Spinal cord (tissue), 10 donors: ENCODE measurements around the gene ABCA6. TPM values are rescaled to one million over a fixed set of nuclear protein-coding genes. Genes with fewer than 3 reads are reported as not detected.

Experiments used
- DNase-seq, 6 donors: peaks; one replicate each; pipeline versions ENCODE4 v3.0.0 to v3.0.0-alpha.2; 2013 to 2015; ENCODE audit warnings: low spot score in 6 of 6, low read depth in 4 of 6
- H3K27ac ChIP-seq: one replicate; pipeline ENCODE4 v1.5.1; 2013; ENCODE audit warnings: low read depth, low read length, control low read depth
- H3K27me3 ChIP-seq: one replicate; pipeline ENCODE4 v1.6.1; 2013; ENCODE audit warnings: low read length; ENCODE audit not compliant: control insufficient read depth, insufficient read depth
- H3K36me3 ChIP-seq: one replicate; pipeline ENCODE4 v1.6.1; 2013; ENCODE audit warnings: low read length; ENCODE audit not compliant: control insufficient read depth, insufficient read depth
- H3K4me1 ChIP-seq: one replicate; pipeline ENCODE4 v1.6.1; 2013; ENCODE audit warnings: low read length; ENCODE audit not compliant: control insufficient read depth, insufficient read depth
- H3K4me3 ChIP-seq: one replicate; pipeline ENCODE4 v1.5.1; 2013; ENCODE audit warnings: low read depth, low read length, control low read depth
- H3K9me3 ChIP-seq: one replicate; pipeline ENCODE4 v1.6.1; 2013; ENCODE audit warnings: low read length; ENCODE audit not compliant: control insufficient read depth, insufficient read depth
- WGBS: methylation state at CpG from one replicate; pipeline ENCODE4 v1.1.5; 2013; ENCODE audit warnings: missing lambda C conversion rate; ENCODE audit not compliant: insufficient coverage; 5-methylcytosine and 5-hydroxymethylcytosine counted together
- polyA plus RNA-seq, 2 donors: library from polyadenylated mRNA; unstranded; fragments of 120-200 nt; gene quantifications; one replicate each; pipeline ENCODE4 v1.2.1, GENCODE V29; 2013; ENCODE audit not compliant: insufficient read length in 2 of 2
- total RNA-seq, 2 donors: library from RNA; depleted of rRNA in 1 of 2; stranded (reverse); fragments of 120-200 nt in 1 of 2; fragments of >200 nt in 1 of 2; gene quantifications; one replicate each; pipeline versions ENCODE4 v1.2.3 to v1.2.4, GENCODE V29; 2013 to 2014
- donor health status: healthy.

ABCA6 gene
- total and polyA plus RNA-seq, 4 donors = 0.93 to 17.9 (median 4.8) TPM

DNA sequence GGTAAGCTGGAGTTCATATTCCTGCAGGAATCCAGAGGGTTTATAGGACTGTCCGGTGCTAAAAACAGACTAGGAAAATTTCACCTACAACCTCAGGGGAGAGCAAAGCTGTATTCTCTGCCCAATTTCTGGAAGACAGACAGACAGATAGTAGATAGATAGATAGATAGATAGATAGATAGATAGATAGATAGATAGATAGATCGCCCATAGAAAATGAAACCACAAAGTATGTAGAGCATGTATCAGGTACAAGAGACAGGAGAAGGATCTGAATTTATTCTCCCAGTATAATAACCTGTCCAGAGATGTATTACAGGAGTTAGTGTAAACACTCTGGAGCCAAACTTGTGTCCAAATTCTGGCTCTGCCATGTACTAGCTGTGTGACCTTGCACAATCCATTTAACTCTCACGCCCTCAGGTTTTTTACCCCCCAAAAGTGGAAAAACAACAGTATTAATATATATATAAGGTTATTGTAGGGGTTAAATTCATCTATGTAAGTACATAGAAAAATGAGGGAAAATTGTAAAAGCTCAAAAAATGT is 2.1 kb upstream of the ABCA6 start:
- H3K4me1 ChIP-seq = no peaks in the 10 kb centered on the region
- no peak overlapping the region for H3K4me3 ChIP-seq
- H3K36me3 ChIP-seq = no peaks in the 10 kb centered on the region
- no peaks in the 10 kb centered on the region for H3K27me3 ChIP-seq
- H3K9me3 ChIP-seq = no peaks in the 10 kb centered on the region
- WGBS = no CpG with 5 or more reads among the region's 3 CpGs
- H3K27ac ChIP-seq = no peak overlapping the region
- DNase-seq = no peak

DNA sequence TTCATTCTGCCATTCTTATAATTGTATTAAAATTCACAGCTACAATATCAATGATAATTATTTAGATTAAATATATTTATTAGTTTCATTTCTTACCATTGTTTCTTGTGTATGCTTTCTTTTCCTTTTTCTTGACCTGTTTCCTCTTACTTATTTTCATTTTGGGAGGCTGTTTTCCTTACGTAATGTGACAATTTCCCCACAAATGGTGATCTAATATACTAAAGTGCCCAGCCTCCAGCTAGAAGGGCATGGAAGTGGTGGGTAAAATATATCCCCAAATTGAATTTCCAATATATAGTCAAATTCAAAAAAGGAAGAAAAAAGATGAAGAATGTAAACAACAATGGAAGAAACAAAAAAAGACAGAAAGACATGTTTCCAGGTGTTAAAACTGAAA is 1.5 kb upstream of the ABCA6 start:
- no CpG with 5 or more reads among the region's 1 CpG for WGBS
- Histone ChIP-seq H3K27ac (no peak overlapping the region), H3K27me3 (no peaks in the 10 kb centered on the region), H3K9me3 (no peaks in the 10 kb centered on the region), H3K4me3 (no peak overlapping the region), H3K4me1 (no peaks in the 10 kb centered on the region), H3K36me3 (no peaks in the 10 kb centered on the region)
- DNase-seq = no peak

DNA sequence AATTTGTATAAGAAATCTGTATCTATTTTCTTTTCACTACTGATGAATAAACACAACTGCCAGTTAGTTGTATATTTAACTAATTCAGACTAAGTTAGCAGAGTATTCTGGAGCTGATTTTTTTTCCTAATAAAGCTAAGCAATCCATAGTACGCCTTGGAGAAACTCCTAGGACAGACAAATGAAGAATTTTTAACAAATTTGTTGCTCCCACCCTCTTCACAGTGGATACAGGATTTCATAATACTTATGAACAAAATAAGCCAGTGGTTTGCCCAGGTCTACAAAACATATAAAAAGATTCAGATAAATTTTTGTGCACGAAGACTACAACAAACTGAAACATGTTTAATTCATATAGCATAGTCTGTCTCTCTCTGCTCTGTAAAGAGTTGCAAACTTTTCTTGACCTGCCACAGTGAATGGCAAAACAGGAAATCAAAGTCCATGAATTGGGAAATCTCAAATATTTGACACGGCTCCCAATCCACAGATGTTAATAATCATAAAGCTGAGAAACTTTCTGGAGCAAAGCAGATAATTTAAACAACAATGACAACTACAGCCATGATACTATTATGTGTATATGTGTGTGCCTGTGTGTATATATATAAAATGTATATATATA is 594 bp upstream of the ABCA6 start:
- peaks cover 2% of the 10 kb centered on the region for H3K9me3 ChIP-seq
- DNase-seq = no peak
- no peaks in the 10 kb centered on the region for H3K4me1 ChIP-seq
- H3K36me3 ChIP-seq = no peaks in the 10 kb centered on the region
- H3K27me3 ChIP-seq = no peaks in the 10 kb centered on the region
- no peak overlapping the region for H3K27ac ChIP-seq
- H3K4me3 ChIP-seq = no peak overlapping the region
- WGBS = no CpG with 5 or more reads among the region's 3 CpGs

DNA sequence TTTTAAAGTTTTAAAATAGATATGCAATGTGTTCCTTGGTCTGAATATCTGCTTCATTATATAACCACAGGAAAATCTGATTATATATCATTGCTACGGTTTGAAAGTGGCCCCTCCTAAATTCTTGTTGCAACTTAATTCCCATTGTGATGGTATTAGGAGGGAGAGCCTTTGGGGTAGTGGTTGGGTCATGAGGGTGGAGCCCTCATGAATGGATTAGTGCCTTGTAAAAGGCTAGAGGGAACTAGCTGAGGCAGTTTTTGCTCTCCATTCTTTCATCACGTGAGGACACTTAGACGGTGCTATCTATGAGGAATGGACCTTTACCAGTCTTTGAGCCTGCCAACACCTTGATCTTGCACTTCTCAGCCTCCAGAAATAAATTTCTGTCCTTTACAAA is 7.6 kb downstream of the ABCA6 start:
- WGBS = 83% methylated on average over 2 of the region's 3 CpGs
- peaks cover 2% of the 10 kb centered on the region for H3K9me3 ChIP-seq
- no peak for DNase-seq
- no peaks in the 10 kb centered on the region for H3K36me3 ChIP-seq
- H3K27me3 ChIP-seq = no peaks in the 10 kb centered on the region
- no peak overlapping the region for H3K27ac ChIP-seq
- H3K4me3 ChIP-seq = no peak overlapping the region
- no peaks in the 10 kb centered on the region for H3K4me1 ChIP-seq

DNA sequence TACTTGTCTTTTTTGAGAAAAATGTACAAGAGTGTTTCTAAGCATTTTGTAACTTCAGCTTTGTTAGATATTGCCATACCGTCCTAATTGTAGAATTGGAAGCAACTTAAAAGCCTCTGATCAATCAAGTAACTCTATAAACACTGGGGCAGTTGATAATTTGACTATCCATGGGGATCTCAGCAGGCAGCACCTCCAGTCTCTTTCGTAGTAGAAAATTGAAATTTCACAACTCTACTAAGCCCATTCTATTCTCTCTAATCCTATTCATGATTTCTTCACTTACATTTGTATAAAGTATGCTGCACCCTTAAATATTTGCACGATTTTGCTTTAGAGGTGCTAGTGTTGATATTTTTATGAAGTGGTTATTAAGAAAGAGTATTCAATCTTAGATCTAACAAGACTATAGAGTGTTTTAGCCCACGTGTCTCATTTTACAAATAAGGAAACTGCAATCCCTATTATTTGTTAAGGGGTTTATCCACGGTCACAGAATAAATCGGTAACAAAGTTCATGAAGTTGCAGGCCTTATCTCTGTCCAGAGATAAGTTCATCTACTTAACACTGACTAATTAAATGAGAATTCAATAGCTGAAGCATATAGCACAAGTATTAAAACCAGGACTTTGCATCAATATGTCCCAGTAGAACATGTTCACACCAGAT is 10.9 kb downstream of the ABCA6 start:
- WGBS = no CpG with 5 or more reads among the region's 6 CpGs
- Histone ChIP-seq H3K27ac (no peak overlapping the region), H3K4me3 (no peak overlapping the region), H3K4me1 (no peaks in the 10 kb centered on the region), H3K9me3 (no peaks in the 10 kb centered on the region), H3K36me3 (no peaks in the 10 kb centered on the region), H3K27me3 (no peaks in the 10 kb centered on the region)
- DNase-seq = no peak

DNA sequence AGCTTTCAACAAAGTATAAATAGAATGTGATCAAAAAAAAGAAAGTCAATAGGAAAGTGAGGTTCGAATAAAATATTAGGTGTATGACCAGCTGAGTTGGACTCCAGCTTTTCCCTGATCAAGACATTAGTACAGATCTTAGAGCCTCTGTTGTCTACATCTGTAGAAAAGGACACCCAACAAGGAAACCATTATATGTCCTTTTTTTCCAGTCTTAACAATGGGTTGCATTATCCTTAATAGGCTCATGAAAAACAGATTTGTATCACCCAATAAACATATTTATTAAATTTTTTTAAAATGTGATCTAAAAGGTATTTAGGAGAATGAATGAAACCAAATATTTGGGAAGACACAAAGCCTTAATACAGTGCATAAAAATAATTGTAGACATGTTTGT is 18.1 kb downstream of the ABCA6 start:
- H3K27me3 ChIP-seq = no peaks in the 10 kb centered on the region
- H3K27ac ChIP-seq = no peak overlapping the region
- no peaks in the 10 kb centered on the region for H3K4me1 ChIP-seq
- no peak for DNase-seq
- H3K9me3 ChIP-seq = no peaks in the 10 kb centered on the region
- WGBS = no CpG with 5 or more reads among the region's 1 CpG
- no peak overlapping the region for H3K4me3 ChIP-seq
- no peaks in the 10 kb centered on the region for H3K36me3 ChIP-seq

DNA sequence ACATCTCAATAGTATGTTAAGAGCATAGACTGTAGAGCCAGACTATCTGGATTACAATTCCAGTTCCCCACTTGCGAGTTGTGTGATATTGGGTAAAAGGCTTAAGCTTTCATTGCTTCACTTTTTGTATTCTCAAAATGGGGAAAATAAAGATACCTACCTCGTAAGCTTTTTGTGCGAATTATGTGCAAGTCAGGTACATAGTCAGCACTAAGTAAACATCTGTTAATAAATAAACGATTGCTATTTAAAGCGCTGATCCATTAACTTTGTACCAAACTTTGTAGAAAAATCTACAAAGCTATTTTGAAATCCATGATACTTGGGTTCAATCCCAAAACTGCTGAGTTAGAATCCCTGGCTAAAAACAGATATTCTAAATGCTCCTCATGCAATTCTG is 19.6 kb downstream of the ABCA6 start:
- DNase-seq = no peak
- Histone ChIP-seq H3K9me3 (no peaks in the 10 kb centered on the region), H3K27me3 (no peaks in the 10 kb centered on the region), H3K27ac (no peak overlapping the region), H3K36me3 (no peaks in the 10 kb centered on the region), H3K4me1 (no peaks in the 10 kb centered on the region), H3K4me3 (no peak overlapping the region)
- no CpG with 5 or more reads among the region's 5 CpGs for WGBS

DNA sequence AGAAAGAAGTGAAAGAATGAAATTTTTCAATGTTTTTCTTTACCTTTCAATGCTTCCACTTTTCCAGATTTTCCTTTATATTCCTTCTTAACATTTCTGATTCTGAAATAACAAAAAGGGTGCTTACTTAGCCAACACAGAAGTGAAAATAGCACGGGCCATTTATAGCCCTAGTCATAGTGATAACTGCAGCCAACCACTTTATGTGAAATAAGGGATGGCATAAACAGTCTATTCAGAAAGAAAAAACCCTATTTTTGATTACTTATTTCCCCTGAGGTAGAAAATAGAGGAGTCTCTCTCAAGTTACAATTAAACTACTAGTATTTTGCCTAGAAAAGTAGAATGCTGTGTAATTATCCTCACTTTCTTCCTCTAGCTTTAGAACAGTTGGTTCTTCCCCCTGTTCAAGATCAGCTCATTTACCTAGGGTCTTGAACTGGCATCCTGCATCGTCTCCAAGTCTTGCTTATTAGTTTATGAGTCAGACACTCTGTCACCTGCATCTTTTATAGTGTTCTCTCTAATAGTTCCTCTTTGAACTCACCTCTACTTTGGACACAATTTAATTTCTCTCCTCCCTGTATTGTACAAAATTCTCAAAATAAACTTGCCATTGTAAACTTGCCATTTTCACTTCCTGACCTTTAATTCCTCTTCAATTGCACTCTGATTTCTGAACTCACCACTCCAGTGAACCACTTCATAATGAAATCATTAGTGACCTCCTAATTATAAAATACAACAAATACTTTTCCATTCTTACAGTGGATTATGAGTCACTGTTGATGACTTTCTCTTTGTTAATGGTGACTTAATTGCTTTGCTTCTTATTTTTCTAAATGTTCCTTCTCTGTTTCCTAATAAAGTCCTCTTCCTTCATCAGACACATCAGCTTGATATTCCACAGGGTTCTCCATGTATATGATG is 23.6 kb downstream of the ABCA6 start:
- Histone ChIP-seq H3K4me3 (no peak overlapping the region), H3K27me3 (no peaks in the 10 kb centered on the region), H3K9me3 (no peaks in the 10 kb centered on the region), H3K36me3 (no peaks in the 10 kb centered on the region), H3K27ac (no peak overlapping the region), H3K4me1 (no peaks in the 10 kb centered on the region)
- DNase-seq = peak in 1 of 6 donors; percentile 21
- WGBS = 43% methylated on average over 1 of the region's 2 CpGs

DNA sequence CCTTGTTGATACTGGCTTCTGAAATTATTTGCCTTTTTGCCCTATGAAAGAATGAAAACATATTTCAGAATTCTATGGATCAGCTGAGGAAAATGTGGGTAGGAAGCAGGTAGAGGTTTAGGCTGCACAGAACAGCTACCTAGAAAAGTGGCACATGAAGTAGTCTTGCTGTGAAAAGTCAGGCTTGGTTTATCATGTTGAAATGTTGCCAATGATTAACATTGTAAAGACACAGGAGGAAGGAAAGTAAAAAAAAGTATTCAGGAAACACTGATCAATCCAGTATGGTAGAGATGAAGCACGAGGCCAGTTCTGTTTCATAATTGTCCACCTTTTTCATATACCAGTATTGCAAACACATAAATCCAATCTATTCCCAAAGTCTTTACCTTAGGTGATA is 29.9 kb downstream of the ABCA6 start:
- H3K9me3 ChIP-seq = no peaks in the 10 kb centered on the region
- DNase-seq = no peak
- no peak overlapping the region for H3K4me3 ChIP-seq
- 83% methylated on average over 1 of the region's 1 CpG for WGBS
- H3K27ac ChIP-seq = no peak overlapping the region
- H3K4me1 ChIP-seq = no peaks in the 10 kb centered on the region
- H3K27me3 ChIP-seq = no peaks in the 10 kb centered on the region
- H3K36me3 ChIP-seq = no peaks in the 10 kb centered on the region
